ENCODE results near the gene CCDC187.

DNA sequence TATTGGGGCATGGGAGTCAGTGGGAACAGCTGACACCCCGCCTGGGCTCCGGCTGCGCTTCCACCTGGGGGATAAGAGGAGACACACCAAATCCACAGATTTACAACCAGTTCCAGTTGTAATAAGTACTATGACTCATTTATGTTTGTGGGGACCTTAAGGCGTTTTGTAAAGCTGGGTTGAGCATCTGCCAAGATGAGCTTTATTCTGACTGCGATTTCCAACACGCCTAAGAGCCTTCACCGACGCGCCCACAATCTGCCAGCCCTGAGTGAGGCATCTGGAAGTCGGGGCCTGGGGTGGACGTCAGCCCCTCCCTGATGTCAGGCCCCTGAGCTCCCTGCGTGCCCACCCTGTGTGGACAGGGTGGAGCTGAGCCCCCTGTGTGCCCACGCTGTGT, 84.6 kb downstream of the CCDC187 start:
- TF ChIP-seq, protein P1, sequence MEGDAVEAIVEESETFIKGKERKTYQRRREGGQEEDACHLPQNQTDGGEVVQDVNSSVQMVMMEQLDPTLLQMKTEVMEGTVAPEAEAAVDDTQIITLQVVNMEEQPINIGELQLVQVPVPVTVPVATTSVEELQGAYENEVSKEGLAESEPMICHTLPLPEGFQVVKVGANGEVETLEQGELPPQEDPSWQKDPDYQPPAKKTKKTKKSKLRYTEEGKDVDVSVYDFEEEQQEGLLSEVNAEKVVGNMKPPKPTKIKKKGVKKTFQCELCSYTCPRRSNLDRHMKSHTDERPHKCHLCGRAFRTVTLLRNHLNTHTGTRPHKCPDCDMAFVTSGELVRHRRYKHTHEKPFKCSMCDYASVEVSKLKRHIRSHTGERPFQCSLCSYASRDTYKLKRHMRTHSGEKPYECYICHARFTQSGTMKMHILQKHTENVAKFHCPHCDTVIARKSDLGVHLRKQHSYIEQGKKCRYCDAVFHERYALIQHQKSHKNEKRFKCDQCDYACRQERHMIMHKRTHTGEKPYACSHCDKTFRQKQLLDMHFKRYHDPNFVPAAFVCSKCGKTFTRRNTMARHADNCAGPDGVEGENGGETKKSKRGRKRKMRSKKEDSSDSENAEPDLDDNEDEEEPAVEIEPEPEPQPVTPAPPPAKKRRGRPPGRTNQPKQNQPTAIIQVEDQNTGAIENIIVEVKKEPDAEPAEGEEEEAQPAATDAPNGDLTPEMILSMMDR (IDR thresholded peaks at IDR 0.05; ENCODE audit: poor library complexity, severe bottlenecking), result no peak
- TF ChIP-seq POLR2AphosphoS5 (IDR thresholded peaks at IDR 0.05), result no peak
- no peak for TF ChIP-seq RAD21 (conservative IDR thresholded peaks at IDR 0.05)
- TF ChIP-seq, protein P2, sequence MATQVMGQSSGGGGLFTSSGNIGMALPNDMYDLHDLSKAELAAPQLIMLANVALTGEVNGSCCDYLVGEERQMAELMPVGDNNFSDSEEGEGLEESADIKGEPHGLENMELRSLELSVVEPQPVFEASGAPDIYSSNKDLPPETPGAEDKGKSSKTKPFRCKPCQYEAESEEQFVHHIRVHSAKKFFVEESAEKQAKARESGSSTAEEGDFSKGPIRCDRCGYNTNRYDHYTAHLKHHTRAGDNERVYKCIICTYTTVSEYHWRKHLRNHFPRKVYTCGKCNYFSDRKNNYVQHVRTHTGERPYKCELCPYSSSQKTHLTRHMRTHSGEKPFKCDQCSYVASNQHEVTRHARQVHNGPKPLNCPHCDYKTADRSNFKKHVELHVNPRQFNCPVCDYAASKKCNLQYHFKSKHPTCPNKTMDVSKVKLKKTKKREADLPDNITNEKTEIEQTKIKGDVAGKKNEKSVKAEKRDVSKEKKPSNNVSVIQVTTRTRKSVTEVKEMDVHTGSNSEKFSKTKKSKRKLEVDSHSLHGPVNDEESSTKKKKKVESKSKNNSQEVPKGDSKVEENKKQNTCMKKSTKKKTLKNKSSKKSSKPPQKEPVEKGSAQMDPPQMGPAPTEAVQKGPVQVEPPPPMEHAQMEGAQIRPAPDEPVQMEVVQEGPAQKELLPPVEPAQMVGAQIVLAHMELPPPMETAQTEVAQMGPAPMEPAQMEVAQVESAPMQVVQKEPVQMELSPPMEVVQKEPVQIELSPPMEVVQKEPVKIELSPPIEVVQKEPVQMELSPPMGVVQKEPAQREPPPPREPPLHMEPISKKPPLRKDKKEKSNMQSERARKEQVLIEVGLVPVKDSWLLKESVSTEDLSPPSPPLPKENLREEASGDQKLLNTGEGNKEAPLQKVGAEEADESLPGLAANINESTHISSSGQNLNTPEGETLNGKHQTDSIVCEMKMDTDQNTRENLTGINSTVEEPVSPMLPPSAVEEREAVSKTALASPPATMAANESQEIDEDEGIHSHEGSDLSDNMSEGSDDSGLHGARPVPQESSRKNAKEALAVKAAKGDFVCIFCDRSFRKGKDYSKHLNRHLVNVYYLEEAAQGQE (IDR thresholded peaks at IDR 0.05; ENCODE audit: borderline replicate concordance), result no peak
- no peak for TF ChIP-seq EZH2 (IDR thresholded peaks at IDR 0.05; ENCODE audit: borderline replicate concordance, insufficient read depth, low read length, poor library complexity, severe bottlenecking)
- no peak for TF ChIP-seq EP300 (conservative IDR thresholded peaks at IDR 0.05; ENCODE audit: poor library complexity, severe bottlenecking)
- TF ChIP-seq TAF1 (IDR thresholded peaks at IDR 0.05; ENCODE audit: low read depth), result no peak

All from neural cell (in vitro differentiated cells).